Activated naive CD8-positive, alpha-beta T cell treated with anti-CD3 and anti-CD28 coated beads for 36 hours (primary cell): ENCODE data around the gene CCL1. TPM values are rescaled to one million over a fixed set of nuclear protein-coding genes. Genes with fewer than 3 reads are reported as not detected.

Experiments
- DNase-seq: peaks from one replicate; pipeline ENCODE4 v3.0.0; 2021
- H3K27ac Mint-ChIP-seq: one replicate; pipeline ENCODE4 v1.8.0; 2022; ENCODE audit warnings: mild to moderate bottlenecking, moderate library complexity, mixed read lengths
- H3K27me3 Mint-ChIP-seq: one replicate; pipeline ENCODE4 v1.8.0; 2022; ENCODE audit warnings: mild to moderate bottlenecking, mixed read lengths
- H3K36me3 Mint-ChIP-seq: one replicate; pipeline ENCODE4 v1.8.0; 2021; ENCODE audit warnings: mild to moderate bottlenecking, mixed read lengths
- H3K4me1 Mint-ChIP-seq: one replicate; pipeline ENCODE4 v1.8.0; 2021; ENCODE audit warnings: mixed read lengths
- H3K4me3 Mint-ChIP-seq: one replicate; pipeline ENCODE4 v1.8.0; 2022; ENCODE audit warnings: mild to moderate bottlenecking, moderate library complexity, mixed read lengths
- H3K9me3 Mint-ChIP-seq: one replicate; pipeline ENCODE4 v1.8.0; 2022; ENCODE audit warnings: mixed read lengths
- total RNA-seq, 2 experiments: library from RNA; stranded (reverse); gene quantifications; one replicate each; pipeline ENCODE4 v1.2.3, GENCODE V29; 2021

Gene CCL1
- total RNA-seq, 2 experiments from 2014 or later, result not detected

GRCh38 chr17:34311291-34311690, 51.7 kb downstream of the CCL1 start:
- Mint-ChIP-seq H3K9me3 (no peaks in the 10 kb centered on the region), H3K36me3 (no peaks in the 10 kb centered on the region), H3K27ac (no peak overlapping the region), H3K4me1 (peaks cover 8% of the 10 kb centered on the region), H3K27me3 (peaks cover 18% of the 10 kb centered on the region), H3K4me3 (no peak overlapping the region)
- DNase-seq, result no peak

Other genes starting within 250 kb of the CCL1 start
- gene CCL2, start 107.9 kb downstream of the CCL1 start, total RNA-seq, result not detected
- gene CCL7, start 93.0 kb downstream of the CCL1 start, total RNA-seq, result not detected
- not detected for gene CCL11, start 77.5 kb downstream of the CCL1 start, total RNA-seq
- not detected for gene CCL8, start 43.8 kb downstream of the CCL1 start, total RNA-seq
- not detected for gene CCL13, start 6.8 kb downstream of the CCL1 start, total RNA-seq
- gene TMEM132E, start 216.3 kb upstream of the CCL1 start, total RNA-seq, result under 1 TPM in 1 of 2 experiments, not detected in 1; 0.06 TPM